ENCODE measurements around the gene NOMO2.
"Not testable (repeated sequence)": the region's sequence is repeated elsewhere in the genome, so short reads cannot be mapped to it uniquely, and the experiment has no call there.

GRCh38 chr16:18546853-18547252 is 15.0 kb downstream of the NOMO2 start:
- TF ChIP-seq EZH2 (IDR thresholded peaks at IDR 0.05; ENCODE audit: insufficient read depth, poor library complexity, severe bottlenecking); EZH2phosphoT487 (IDR thresholded peaks at IDR 0.05; ENCODE audit: insufficient read depth, low read depth): not testable (repeated sequence)

All from GM23248 (cell line).